ENCODE data around the gene ELAC2. TPM values are rescaled to one million over a fixed set of nuclear protein-coding genes. Genes with fewer than 3 reads are reported as not detected.

ELAC2 gene
- 47.0 and 64.1 TPM in 2 replicates for total RNA-seq (ENCODE audit: low replicate concordance)

GRCh38 chr17:13017655-13018459 is at the start of gene ELAC2:
Gene ELAC2, minus strand, starts transcription at chr17:13018027. Its CDS starts 80 bp downstream, at chr17:13017947.

Other genes starting within 250 kb of the ELAC2 start
- gene ARHGAP44, start 228.5 kb downstream of the ELAC2 start, total RNA-seq (ENCODE audit: low replicate concordance) = 0.30 and 1.5 TPM in 2 replicates